Progenitor cell of endocrine pancreas (in vitro differentiated cells): Measurements from ENCODE around the gene SLC12A1. TPM values are rescaled to one million over a fixed set of nuclear protein-coding genes. Genes with fewer than 3 reads are reported as not detected.
A peak's percentile ranks its signal among the peaks of the same experiment; 100 is the strongest.

Experiments used
- DNase-seq: peaks from one replicate; pipeline ENCODE4 v3.0.0; 2021; ENCODE audit warnings: low spot score; ENCODE audit not compliant: unreplicated experiment
- H3K27ac Mint-ChIP-seq: 2 replicates; pipeline ENCODE4 v1.8.0; 2021; ENCODE audit warnings: mild to moderate bottlenecking, moderate library complexity, mixed read lengths
- H3K27me3 Mint-ChIP-seq: 2 replicates; pipeline ENCODE4 v1.8.0; 2021; ENCODE audit warnings: mixed read lengths
- H3K36me3 Mint-ChIP-seq: 2 replicates; pipeline ENCODE4 v1.8.0; 2022; ENCODE audit warnings: mixed read lengths; ENCODE audit not compliant: insufficient read depth
- H3K4me1 Mint-ChIP-seq: 2 replicates; pipeline ENCODE4 v1.8.0; 2021; ENCODE audit warnings: low read depth, mixed read lengths
- H3K4me3 Mint-ChIP-seq: 2 replicates; pipeline ENCODE4 v1.8.0; 2021; ENCODE audit warnings: low read depth, mild to moderate bottlenecking, moderate library complexity, mixed read lengths
- H3K9me3 Mint-ChIP-seq: 2 replicates; pipeline ENCODE4 v1.8.0; 2021; ENCODE audit warnings: low read depth, mixed read lengths
- total RNA-seq: library from RNA; stranded (reverse); gene quantifications from 2 replicates; pipeline ENCODE4 v1.2.1, GENCODE V29; 2021
- TF ChIP-seq, protein P1 (sequence below): fragments of 200-600 bp; sonication (generic); IDR thresholded peaks from one replicate; pipeline ENCODE4 v1.5.0; 2021; ENCODE audit warnings: antibody characterized with exemption, mild to moderate bottlenecking; ENCODE audit not compliant: unreplicated experiment

Gene SLC12A1
- total RNA-seq, 1 donor from 2014 or later, result not detected

DNA sequence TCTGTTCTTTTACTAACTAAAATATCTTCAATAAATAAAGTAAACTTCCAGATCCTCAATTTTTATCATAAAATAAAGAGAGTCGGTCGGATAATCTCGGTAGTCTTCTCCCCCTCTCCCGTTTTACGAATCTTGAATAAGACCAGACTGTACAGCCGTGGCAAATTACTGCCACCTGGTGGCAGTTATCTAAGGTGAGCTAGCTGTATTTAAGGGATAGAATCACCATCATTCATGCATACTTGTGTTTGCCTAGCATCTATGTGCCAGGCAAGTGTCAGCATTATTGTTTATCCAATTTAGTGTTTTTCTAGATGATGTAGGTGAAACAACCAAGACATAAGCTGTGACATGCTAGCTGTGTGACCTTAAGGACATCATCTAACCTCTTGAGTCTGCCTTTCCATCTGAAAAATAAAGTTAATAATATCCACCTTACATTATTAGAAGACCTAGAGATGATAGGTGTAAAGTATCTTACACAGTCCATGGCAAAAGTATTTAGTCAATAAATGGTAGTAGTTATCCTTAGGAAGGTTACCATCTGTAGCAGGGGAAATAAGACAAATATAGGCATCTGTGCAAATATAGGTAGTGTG, 146.5 kb downstream of the SLC12A1 start:
- H3K27ac Mint-ChIP-seq, result no peak overlapping the region

More for the DNA sequence above, 146.5 kb downstream of the SLC12A1 start:
- Mint-ChIP-seq H3K4me1 (peaks cover 9% of the 10 kb centered on the region), H3K4me3 (no peak overlapping the region), H3K9me3 (no peaks in the 10 kb centered on the region), H3K27me3 (peaks cover 20% of the 10 kb centered on the region), H3K36me3 (no peaks in the 10 kb centered on the region)
- TF ChIP-seq, protein P1, sequence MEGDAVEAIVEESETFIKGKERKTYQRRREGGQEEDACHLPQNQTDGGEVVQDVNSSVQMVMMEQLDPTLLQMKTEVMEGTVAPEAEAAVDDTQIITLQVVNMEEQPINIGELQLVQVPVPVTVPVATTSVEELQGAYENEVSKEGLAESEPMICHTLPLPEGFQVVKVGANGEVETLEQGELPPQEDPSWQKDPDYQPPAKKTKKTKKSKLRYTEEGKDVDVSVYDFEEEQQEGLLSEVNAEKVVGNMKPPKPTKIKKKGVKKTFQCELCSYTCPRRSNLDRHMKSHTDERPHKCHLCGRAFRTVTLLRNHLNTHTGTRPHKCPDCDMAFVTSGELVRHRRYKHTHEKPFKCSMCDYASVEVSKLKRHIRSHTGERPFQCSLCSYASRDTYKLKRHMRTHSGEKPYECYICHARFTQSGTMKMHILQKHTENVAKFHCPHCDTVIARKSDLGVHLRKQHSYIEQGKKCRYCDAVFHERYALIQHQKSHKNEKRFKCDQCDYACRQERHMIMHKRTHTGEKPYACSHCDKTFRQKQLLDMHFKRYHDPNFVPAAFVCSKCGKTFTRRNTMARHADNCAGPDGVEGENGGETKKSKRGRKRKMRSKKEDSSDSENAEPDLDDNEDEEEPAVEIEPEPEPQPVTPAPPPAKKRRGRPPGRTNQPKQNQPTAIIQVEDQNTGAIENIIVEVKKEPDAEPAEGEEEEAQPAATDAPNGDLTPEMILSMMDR, result peak; percentile 90
- peak; percentile 32 for DNase-seq

Other genes with a start within 250 kb of the SLC12A1 start
- gene SLC24A5, start 85.3 kb upstream of the SLC12A1 start, total RNA-seq, result not detected in 2 replicates
- gene MYEF2, start 28.0 kb upstream of the SLC12A1 start, total RNA-seq, result 126 and 128 TPM in 2 replicates
- 0.16 and 0.38 TPM in 2 replicates for gene CTXN2, start 14.6 kb upstream of the SLC12A1 start, total RNA-seq
- 72.8 and 77.1 TPM in 2 replicates for gene DUT, start 125.1 kb downstream of the SLC12A1 start, total RNA-seq